ENCODE data around the gene PCGF3. TPM values are rescaled to one million over a fixed set of nuclear protein-coding genes. Genes with fewer than 3 reads are reported as not detected.

Gene PCGF3
- total and polyA plus RNA-seq, 9 of the 15 experiments (the other 6 are each of a cell fraction or from before 2014, with no cell fraction given): 2.6 to 46.1 (median 20.3) TPM

DNA sequence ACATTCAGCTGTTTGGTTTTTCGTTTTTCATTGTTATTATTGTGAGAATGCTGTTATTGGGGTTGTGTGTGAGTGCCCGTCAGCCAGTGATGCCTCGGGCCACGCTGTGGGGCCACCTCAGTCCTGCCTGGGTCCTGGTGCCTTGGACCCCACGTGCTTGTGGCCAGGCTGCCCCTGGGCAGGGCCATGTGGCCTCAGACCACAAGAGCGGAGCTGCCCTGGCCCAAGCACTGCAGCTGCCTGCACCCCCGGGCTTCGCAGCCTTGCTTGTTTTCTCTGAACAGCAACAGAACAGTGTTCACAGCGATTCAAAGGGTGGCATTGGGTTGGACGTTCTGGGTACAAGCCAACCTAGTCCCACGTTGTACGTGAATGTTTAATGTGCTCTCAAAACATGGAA is 63.4 kb downstream of the PCGF3 start:
- H3K4me2 ChIP-seq (ENCODE audit: insufficient read depth, low read length): no peak overlapping the region
- ATAC-seq (no peak), FAIRE-seq (no peak), DNase-seq (ENCODE audit: extremely low read depth in 1 of 4, low spot score in 3 of 4) (no peak)
- peaks cover 48% of the 10 kb centered on the region for H3K79me2 ChIP-seq (ENCODE audit: control insufficient read depth, insufficient read depth, low read length)
- intact Hi-C loops (cut with micrococcal nuclease) (loop anchor here (10.0 kb wide), 1 partner anchor 216 kb away; the partner anchor contains the start of gene IDUA), in situ Hi-C loops (cut with MboI) (no loop called here)
- WGBS (ENCODE audit: insufficient coverage, low coverage, missing lambda C conversion rate): 91% methylated on average over 12 of the region's 12 CpGs
- no peaks in the 10 kb centered on the region for H3K27me3 ChIP-seq (ENCODE audit: control insufficient read depth in 2 of 2, insufficient read depth in 2 of 2, low read length in 2 of 2)
- peaks cover 4% of the 10 kb centered on the region; the same call in 1 of the 2 replicates for H4K20me1 ChIP-seq (replicated peaks; ENCODE audit: control insufficient read depth, insufficient read depth, low read length)
- peaks cover 4% of the 10 kb centered on the region; the same call in 1 of the 2 replicates for H3K9me3 ChIP-seq (replicated peaks; ENCODE audit: control insufficient read depth, insufficient read depth, low read depth, low read length)
- ChIA-PET CTCF (ENCODE audit: low intra/inter-chr PET ratio) (no interaction called here), POLR2A (interaction anchor here (0.7 to 1.0 kb wide), 2 partner anchors 20 to 237 kb away, joined by 3 read pairs; no protein-coding TSS in a partner anchor)
- H3K4me3 ChIP-seq: no peak overlapping the region
- no peak overlapping the region for H2AFZ ChIP-seq (ENCODE audit: low read depth, low read length)
- peaks cover 84% of the 10 kb centered on the region for H3K36me3 ChIP-seq (ENCODE audit: control insufficient read depth, insufficient read depth, low read length)
- peaks cover 0 to 28% of the 10 kb centered on the region in 2 experiments; a peak in 3 of 5 replicates for H3K4me1 ChIP-seq (replicated peaks in 1 of 2; ENCODE audit: control insufficient read depth in 2 of 2, insufficient read depth in 2 of 2, low read length in 2 of 2)
- BruUV-seq (replicated peaks): no TSS peak
- H3K9ac ChIP-seq (ENCODE audit: insufficient read depth in 1 of 2, low read depth in 2 of 2, low read length in 2 of 2): no peak overlapping the region
- TF ChIP-seq, protein P1, sequence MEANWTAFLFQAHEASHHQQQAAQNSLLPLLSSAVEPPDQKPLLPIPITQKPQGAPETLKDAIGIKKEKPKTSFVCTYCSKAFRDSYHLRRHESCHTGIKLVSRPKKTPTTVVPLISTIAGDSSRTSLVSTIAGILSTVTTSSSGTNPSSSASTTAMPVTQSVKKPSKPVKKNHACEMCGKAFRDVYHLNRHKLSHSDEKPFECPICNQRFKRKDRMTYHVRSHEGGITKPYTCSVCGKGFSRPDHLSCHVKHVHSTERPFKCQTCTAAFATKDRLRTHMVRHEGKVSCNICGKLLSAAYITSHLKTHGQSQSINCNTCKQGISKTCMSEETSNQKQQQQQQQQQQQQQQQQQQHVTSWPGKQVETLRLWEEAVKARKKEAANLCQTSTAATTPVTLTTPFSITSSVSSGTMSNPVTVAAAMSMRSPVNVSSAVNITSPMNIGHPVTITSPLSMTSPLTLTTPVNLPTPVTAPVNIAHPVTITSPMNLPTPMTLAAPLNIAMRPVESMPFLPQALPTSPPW (CRISPR knock-in tag; IDR thresholded peaks at IDR 0.05): no peak
- TF ChIP-seq RBM22 (IDR thresholded peaks at IDR 0.05; ENCODE audit: low read depth, low read length, poor library complexity, severe bottlenecking): peak; percentile 85
- TF ChIP-seq ESRRB (CRISPR knock-in tag; IDR thresholded peaks at IDR 0.05; ENCODE audit: borderline replicate concordance): no peak
- TF ChIP-seq RBFOX2 (IDR thresholded peaks at IDR 0.05; ENCODE audit: low read depth, low read length): peak; percentile 43
- TF ChIP-seq FOXK2 (conservative IDR thresholded peaks at IDR 0.05 in 1 of 2, IDR thresholded peaks at IDR 0.05 in 1 of 2; ENCODE audit: low read depth in 2 of 2): no peak
- no peak for TF ChIP-seq SETDB1 (IDR thresholded peaks at IDR 0.05; ENCODE audit: low read length)
- peak; percentile 75 for TF ChIP-seq POLR2G (IDR thresholded peaks at IDR 0.05; ENCODE audit: low read depth, low read length)
- TF ChIP-seq, protein P2, sequence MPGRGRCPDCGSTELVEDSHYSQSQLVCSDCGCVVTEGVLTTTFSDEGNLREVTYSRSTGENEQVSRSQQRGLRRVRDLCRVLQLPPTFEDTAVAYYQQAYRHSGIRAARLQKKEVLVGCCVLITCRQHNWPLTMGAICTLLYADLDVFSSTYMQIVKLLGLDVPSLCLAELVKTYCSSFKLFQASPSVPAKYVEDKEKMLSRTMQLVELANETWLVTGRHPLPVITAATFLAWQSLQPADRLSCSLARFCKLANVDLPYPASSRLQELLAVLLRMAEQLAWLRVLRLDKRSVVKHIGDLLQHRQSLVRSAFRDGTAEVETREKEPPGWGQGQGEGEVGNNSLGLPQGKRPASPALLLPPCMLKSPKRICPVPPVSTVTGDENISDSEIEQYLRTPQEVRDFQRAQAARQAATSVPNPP (IDR thresholded peaks at IDR 0.05; ENCODE audit: borderline replicate concordance, insufficient read depth, insufficient read length): no peak
- TF ChIP-seq STAT5A (IDR thresholded peaks at IDR 0.05; ENCODE audit: borderline replicate concordance, low read length): no peak
- TF ChIP-seq POLR2AphosphoS2 (IDR thresholded peaks at IDR 0.05; ENCODE audit: low read length): 0 out of 2 replicates have a peak, but pooled peaks have one; percentile 9
- TF ChIP-seq DNMT1 (IDR thresholded peaks at IDR 0.05): no peak
- TF ChIP-seq ZNF586 (CRISPR knock-in tag; conservative IDR thresholded peaks at IDR 0.05): no peak
- no peak for TF ChIP-seq SMAD1 (IDR thresholded peaks at IDR 0.05; ENCODE audit: low read depth, low read length, partially characterized antibody)
- no peak for TF ChIP-seq ZNF311 (CRISPR knock-in tag; IDR thresholded peaks at IDR 0.05)
- TF ChIP-seq ZNF583 (CRISPR knock-in tag; IDR thresholded peaks at IDR 0.05): no peak
- no peak for TF ChIP-seq ERF (CRISPR knock-in tag; IDR thresholded peaks at IDR 0.05)
- TF ChIP-seq, protein P3, sequence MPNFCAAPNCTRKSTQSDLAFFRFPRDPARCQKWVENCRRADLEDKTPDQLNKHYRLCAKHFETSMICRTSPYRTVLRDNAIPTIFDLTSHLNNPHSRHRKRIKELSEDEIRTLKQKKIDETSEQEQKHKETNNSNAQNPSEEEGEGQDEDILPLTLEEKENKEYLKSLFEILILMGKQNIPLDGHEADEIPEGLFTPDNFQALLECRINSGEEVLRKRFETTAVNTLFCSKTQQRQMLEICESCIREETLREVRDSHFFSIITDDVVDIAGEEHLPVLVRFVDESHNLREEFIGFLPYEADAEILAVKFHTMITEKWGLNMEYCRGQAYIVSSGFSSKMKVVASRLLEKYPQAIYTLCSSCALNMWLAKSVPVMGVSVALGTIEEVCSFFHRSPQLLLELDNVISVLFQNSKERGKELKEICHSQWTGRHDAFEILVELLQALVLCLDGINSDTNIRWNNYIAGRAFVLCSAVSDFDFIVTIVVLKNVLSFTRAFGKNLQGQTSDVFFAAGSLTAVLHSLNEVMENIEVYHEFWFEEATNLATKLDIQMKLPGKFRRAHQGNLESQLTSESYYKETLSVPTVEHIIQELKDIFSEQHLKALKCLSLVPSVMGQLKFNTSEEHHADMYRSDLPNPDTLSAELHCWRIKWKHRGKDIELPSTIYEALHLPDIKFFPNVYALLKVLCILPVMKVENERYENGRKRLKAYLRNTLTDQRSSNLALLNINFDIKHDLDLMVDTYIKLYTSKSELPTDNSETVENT (CRISPR knock-in tag; IDR thresholded peaks at IDR 0.05): no peak
- no peak overlapping the region for H3K27ac ChIP-seq (ENCODE audit: extremely low read depth, low read depth, low read length)
- no peaks in the 10 kb centered on the region for H3K9me1 ChIP-seq (ENCODE audit: control insufficient read depth, insufficient read depth, low read length)

All from K562 (cell line).